Measurements from ENCODE around the gene GMCL2. TPM values are rescaled to one million over a fixed set of nuclear protein-coding genes. Genes with fewer than 3 reads are reported as not detected.

The GMCL2 gene
- total and polyA plus RNA-seq, 4 donors = not detected

DNA sequence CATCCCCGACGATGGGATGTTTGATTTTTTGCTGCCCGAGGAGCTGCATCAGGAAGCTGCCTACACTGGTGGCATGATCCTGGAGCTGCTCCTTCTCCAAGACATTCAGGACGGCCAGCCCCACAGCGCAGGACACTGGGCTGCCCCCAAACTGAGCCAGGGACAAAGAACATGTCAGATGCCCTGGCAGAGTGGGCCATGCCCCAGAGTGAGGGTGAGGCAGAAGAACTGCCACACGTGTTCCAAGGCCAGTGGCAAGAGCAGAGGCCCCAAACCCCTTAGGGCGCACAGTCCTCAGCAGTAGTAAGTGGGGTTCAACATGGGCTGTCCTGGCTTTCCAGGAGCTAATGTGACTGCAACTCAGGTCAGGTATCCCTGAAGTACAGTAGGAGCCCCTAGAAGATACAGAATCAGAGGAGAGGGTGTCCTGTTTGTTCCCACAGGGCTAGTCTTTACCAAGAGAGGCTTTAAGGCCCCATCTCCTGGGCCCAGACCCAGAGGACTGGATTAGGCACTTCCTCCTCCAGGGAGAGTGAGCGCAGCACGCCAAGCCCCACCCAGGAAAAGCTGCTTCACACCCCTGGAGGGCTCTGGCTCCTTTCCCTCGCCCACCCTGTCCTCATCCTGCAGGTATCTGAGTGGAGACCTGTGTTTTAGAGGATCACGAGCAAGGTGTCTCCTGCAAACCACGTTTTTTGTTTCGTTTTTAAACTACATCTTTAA lies 28.3 kb upstream of the GMCL2 start:
- 81% methylated on average over 13 of the region's 13 CpGs for WGBS
- peak overlapping the region; percentile 36 to 76 for H3K27ac ChIP-seq (ENCODE audit: low read depth in 1 of 2, low read length in 2 of 2)
- no peak for DNase-seq (ENCODE audit: low spot score)
- no peaks in the 10 kb centered on the region for H3K27me3 ChIP-seq (ENCODE audit: control insufficient read depth in 4 of 4, insufficient read depth in 4 of 4, low read length in 3 of 4)
- TF ChIP-seq, protein P1, sequence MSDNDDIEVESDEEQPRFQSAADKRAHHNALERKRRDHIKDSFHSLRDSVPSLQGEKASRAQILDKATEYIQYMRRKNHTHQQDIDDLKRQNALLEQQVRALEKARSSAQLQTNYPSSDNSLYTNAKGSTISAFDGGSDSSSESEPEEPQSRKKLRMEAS (IDR thresholded peaks at IDR 0.05) = no peak
- TF ChIP-seq, protein P2, sequence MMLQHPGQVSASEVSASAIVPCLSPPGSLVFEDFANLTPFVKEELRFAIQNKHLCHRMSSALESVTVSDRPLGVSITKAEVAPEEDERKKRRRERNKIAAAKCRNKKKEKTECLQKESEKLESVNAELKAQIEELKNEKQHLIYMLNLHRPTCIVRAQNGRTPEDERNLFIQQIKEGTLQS (IDR thresholded peaks at IDR 0.05) = no peak
- TF ChIP-seq YY1 (IDR thresholded peaks at IDR 0.05) = no peak
- TF ChIP-seq EGR1 (IDR thresholded peaks at IDR 0.05; ENCODE audit: low read depth in 2 of 2) = no peak
- no peak for TF ChIP-seq GABPA (IDR thresholded peaks at IDR 0.05 in 1 of 2, conservative IDR thresholded peaks at IDR 0.05 in 1 of 2)
- no peak for TF ChIP-seq HNF4G (IDR thresholded peaks at IDR 0.05)
- TF ChIP-seq, protein P3, sequence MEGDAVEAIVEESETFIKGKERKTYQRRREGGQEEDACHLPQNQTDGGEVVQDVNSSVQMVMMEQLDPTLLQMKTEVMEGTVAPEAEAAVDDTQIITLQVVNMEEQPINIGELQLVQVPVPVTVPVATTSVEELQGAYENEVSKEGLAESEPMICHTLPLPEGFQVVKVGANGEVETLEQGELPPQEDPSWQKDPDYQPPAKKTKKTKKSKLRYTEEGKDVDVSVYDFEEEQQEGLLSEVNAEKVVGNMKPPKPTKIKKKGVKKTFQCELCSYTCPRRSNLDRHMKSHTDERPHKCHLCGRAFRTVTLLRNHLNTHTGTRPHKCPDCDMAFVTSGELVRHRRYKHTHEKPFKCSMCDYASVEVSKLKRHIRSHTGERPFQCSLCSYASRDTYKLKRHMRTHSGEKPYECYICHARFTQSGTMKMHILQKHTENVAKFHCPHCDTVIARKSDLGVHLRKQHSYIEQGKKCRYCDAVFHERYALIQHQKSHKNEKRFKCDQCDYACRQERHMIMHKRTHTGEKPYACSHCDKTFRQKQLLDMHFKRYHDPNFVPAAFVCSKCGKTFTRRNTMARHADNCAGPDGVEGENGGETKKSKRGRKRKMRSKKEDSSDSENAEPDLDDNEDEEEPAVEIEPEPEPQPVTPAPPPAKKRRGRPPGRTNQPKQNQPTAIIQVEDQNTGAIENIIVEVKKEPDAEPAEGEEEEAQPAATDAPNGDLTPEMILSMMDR (IDR thresholded peaks at IDR 0.05; ENCODE audit: low read depth, low read length, missing input control) = no peak
- H3K9ac ChIP-seq (ENCODE audit: low read depth in 1 of 2, low read length in 2 of 2) = no peak overlapping the region
- no peak overlapping the region for H3K4me3 ChIP-seq (ENCODE audit: low read depth in 1 of 3, low read length in 3 of 3)
- no peaks in the 10 kb centered on the region for H3K9me3 ChIP-seq (ENCODE audit: control insufficient read depth in 4 of 4, low read length in 3 of 4)
- H3K36me3 ChIP-seq (ENCODE audit: control insufficient read depth in 4 of 4, insufficient read depth in 3 of 4, low read depth in 1 of 4, low read length in 3 of 4) = peaks cover 10 to 60% (median 43%) of the 10 kb centered on the region in 4 donors
- H3K4me1 ChIP-seq (ENCODE audit: control insufficient read depth in 4 of 4, insufficient read depth in 4 of 4, low read length in 3 of 4) = peaks cover 22 to 44% (median 37%) of the 10 kb centered on the region in 4 donors

DNA sequence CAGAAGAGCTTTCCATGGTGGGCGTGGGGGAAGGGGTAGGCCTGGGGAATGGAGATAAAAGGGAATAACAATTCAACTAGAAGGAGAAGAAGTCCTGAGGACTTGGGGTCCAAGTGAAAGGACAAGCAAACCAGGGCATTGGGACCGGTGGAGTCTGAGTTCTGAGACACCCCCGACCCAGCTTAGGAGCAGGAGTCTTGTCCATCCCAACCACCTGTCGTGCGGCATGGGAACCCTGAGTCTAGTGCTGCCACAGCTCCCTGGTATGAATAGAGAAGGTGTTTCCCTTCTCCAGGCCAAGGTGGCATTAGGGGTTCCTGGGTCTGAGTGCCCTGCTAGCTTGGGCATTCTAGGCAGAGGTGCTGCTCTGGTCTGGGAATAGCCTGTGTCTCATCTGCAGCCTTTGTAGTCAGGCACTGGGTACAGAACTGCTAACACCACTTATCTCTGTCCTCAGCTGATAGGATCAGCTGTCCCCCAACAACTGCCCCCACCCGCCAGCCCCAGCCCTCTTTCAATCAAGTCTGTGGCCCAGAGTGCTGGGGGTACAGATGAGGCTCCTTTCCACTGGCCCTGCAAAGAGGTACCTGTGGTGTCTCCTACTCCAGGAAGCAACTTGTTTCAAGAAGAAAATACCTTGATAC lies 27.1 kb upstream of the GMCL2 start:
- no peak for DNase-seq (ENCODE audit: low spot score)
- H3K4me3 ChIP-seq (ENCODE audit: low read depth in 1 of 3, low read length in 3 of 3) = no peak overlapping the region
- 92% methylated on average over 6 of the region's 6 CpGs for WGBS
- no peaks in the 10 kb centered on the region for H3K27me3 ChIP-seq (ENCODE audit: control insufficient read depth in 4 of 4, insufficient read depth in 4 of 4, low read length in 3 of 4)
- H3K36me3 ChIP-seq (ENCODE audit: control insufficient read depth in 4 of 4, insufficient read depth in 3 of 4, low read depth in 1 of 4, low read length in 3 of 4) = peaks cover 18 to 71% (median 54%) of the 10 kb centered on the region in 4 donors
- peaks cover 22 to 44% (median 38%) of the 10 kb centered on the region in 4 donors for H3K4me1 ChIP-seq (ENCODE audit: control insufficient read depth in 4 of 4, insufficient read depth in 4 of 4, low read length in 3 of 4)
- peak overlapping the region; percentile 53 to 76 for H3K27ac ChIP-seq (ENCODE audit: low read depth in 1 of 2, low read length in 2 of 2)
- H3K9me3 ChIP-seq (ENCODE audit: control insufficient read depth in 4 of 4, low read length in 3 of 4) = no peaks in the 10 kb centered on the region
- no peak overlapping the region for H3K9ac ChIP-seq (ENCODE audit: low read depth in 1 of 2, low read length in 2 of 2)
- TF ChIP-seq, protein P4, sequence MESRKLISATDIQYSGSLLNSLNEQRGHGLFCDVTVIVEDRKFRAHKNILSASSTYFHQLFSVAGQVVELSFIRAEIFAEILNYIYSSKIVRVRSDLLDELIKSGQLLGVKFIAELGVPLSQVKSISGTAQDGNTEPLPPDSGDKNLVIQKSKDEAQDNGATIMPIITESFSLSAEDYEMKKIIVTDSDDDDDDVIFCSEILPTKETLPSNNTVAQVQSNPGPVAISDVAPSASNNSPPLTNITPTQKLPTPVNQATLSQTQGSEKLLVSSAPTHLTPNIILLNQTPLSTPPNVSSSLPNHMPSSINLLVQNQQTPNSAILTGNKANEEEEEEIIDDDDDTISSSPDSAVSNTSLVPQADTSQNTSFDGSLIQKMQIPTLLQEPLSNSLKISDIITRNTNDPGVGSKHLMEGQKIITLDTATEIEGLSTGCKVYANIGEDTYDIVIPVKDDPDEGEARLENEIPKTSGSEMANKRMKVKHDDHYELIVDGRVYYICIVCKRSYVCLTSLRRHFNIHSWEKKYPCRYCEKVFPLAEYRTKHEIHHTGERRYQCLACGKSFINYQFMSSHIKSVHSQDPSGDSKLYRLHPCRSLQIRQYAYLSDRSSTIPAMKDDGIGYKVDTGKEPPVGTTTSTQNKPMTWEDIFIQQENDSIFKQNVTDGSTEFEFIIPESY (IDR thresholded peaks at IDR 0.05) = no peak
- TF ChIP-seq, protein P5, sequence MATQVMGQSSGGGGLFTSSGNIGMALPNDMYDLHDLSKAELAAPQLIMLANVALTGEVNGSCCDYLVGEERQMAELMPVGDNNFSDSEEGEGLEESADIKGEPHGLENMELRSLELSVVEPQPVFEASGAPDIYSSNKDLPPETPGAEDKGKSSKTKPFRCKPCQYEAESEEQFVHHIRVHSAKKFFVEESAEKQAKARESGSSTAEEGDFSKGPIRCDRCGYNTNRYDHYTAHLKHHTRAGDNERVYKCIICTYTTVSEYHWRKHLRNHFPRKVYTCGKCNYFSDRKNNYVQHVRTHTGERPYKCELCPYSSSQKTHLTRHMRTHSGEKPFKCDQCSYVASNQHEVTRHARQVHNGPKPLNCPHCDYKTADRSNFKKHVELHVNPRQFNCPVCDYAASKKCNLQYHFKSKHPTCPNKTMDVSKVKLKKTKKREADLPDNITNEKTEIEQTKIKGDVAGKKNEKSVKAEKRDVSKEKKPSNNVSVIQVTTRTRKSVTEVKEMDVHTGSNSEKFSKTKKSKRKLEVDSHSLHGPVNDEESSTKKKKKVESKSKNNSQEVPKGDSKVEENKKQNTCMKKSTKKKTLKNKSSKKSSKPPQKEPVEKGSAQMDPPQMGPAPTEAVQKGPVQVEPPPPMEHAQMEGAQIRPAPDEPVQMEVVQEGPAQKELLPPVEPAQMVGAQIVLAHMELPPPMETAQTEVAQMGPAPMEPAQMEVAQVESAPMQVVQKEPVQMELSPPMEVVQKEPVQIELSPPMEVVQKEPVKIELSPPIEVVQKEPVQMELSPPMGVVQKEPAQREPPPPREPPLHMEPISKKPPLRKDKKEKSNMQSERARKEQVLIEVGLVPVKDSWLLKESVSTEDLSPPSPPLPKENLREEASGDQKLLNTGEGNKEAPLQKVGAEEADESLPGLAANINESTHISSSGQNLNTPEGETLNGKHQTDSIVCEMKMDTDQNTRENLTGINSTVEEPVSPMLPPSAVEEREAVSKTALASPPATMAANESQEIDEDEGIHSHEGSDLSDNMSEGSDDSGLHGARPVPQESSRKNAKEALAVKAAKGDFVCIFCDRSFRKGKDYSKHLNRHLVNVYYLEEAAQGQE (IDR thresholded peaks at IDR 0.05) = no peak

Data from liver (tissue), 9 donors.